DOHH2 (cell line): ENCODE results near the gene SPATC1L.

Source experiments
- EZH2phosphoT487 ChIP-seq: fragments of 200-600 bp; sonication (generic); IDR thresholded peaks from 2 replicates; pipeline ENCODE4 v1.6.1; 2017; ENCODE audit warnings: borderline replicate concordance, mild to moderate bottlenecking, antibody characterized with exemption, low read length, moderate library complexity, mixed read lengths
- TF ChIP-seq, protein P1 (sequence below): fragments of 200-600 bp; sonication (generic); IDR thresholded peaks from one replicate; pipeline ENCODE4 v1.5.1; 2014; ENCODE audit warnings: antibody characterized with exemption, mild to moderate bottlenecking, low read depth, low read length; ENCODE audit not compliant: poor library complexity, severe bottlenecking

- TF ChIP-seq, protein P1, sequence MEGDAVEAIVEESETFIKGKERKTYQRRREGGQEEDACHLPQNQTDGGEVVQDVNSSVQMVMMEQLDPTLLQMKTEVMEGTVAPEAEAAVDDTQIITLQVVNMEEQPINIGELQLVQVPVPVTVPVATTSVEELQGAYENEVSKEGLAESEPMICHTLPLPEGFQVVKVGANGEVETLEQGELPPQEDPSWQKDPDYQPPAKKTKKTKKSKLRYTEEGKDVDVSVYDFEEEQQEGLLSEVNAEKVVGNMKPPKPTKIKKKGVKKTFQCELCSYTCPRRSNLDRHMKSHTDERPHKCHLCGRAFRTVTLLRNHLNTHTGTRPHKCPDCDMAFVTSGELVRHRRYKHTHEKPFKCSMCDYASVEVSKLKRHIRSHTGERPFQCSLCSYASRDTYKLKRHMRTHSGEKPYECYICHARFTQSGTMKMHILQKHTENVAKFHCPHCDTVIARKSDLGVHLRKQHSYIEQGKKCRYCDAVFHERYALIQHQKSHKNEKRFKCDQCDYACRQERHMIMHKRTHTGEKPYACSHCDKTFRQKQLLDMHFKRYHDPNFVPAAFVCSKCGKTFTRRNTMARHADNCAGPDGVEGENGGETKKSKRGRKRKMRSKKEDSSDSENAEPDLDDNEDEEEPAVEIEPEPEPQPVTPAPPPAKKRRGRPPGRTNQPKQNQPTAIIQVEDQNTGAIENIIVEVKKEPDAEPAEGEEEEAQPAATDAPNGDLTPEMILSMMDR, result no peak
- TF ChIP-seq EZH2phosphoT487, result no peak
These were observed 27.1 kb upstream of the SPATC1L start for GRCh38 chr21:46211376-46211775.
